WTC11 (cell line): Measurements from ENCODE around the gene CMTM7. TPM values are rescaled to one million over a fixed set of nuclear protein-coding genes. Genes with fewer than 3 reads are reported as not detected.

Experiments
- ATAC-seq: fragments of 200-7000 bp; cut with Tn5 transposase; 2 replicates; pipeline ENCODE4 v1.10.0; 2021; ENCODE audit warnings: mild to moderate bottlenecking, moderate library complexity
- CTCF ChIA-PET: fragments of 300-600 bp; sonication (Branson Sonifier 250); formaldehyde crosslinking; loops from one replicate; lab custom pipeline; 2021; ENCODE audit warnings: antibody characterized with exemption; lab: Charles Lee
- POLR2A ChIA-PET: fragments of 350-600 bp; sonication (Branson Sonifier 250); formaldehyde crosslinking; loops from one replicate; lab custom pipeline; 2021; ENCODE audit warnings: antibody characterized with exemption; lab: Charles Lee
- DNase-seq: peaks from one replicate; pipeline ENCODE4 v3.0.0; 2021; ENCODE audit warnings: low spot score
- H3K27ac Mint-ChIP-seq: 2 replicates; pipeline ENCODE4 v1.8.0; 2021; ENCODE audit warnings: mixed read lengths
- H3K27me3 Mint-ChIP-seq: 2 replicates; pipeline ENCODE4 v1.8.0; 2021; ENCODE audit warnings: low read depth, mild to moderate bottlenecking, moderate library complexity, mixed read lengths
- H3K36me3 Mint-ChIP-seq: 2 replicates; pipeline ENCODE4 v1.8.0; 2021; ENCODE audit warnings: mixed read lengths
- H3K4me1 Mint-ChIP-seq: 2 replicates; pipeline ENCODE4 v1.8.0; 2022; ENCODE audit warnings: mixed read lengths
- H3K4me3 Mint-ChIP-seq: 2 replicates; pipeline ENCODE4 v1.8.0; 2021; ENCODE audit warnings: mild to moderate bottlenecking, moderate library complexity, mixed read lengths
- H3K9me3 Mint-ChIP-seq: 2 replicates; pipeline ENCODE4 v1.8.0; 2021; ENCODE audit warnings: mixed read lengths
- EMX1 ChIP-seq: fragments of 250-450 bp; sonication (Bioruptor Pico); IDR thresholded peaks from 2 replicates; pipeline ENCODE4 v1.8.0; 2021; ENCODE audit warnings: mild to moderate bottlenecking
- FOXJ3 ChIP-seq: sonication (generic); formaldehyde crosslinking; IDR thresholded peaks from 2 replicates; pipeline ENCODE4 v1.9.0; 2021; ENCODE audit warnings: missing genetic modification reagents, mild to moderate bottlenecking, borderline replicate concordance
- FOXP1 ChIP-seq: sonication (generic); formaldehyde crosslinking; IDR thresholded peaks from 2 replicates; pipeline ENCODE4 v1.8.0; 2022; ENCODE audit warnings: missing genetic modification reagents, mild to moderate bottlenecking, moderate library complexity, borderline replicate concordance
- GABPB1 ChIP-seq: sonication (generic); formaldehyde crosslinking; IDR thresholded peaks from 2 replicates; pipeline ENCODE4 v1.8.1; 2023; ENCODE audit warnings: mild to moderate bottlenecking, missing genetic modification reagents
- MYBL2 ChIP-seq: sonication (generic); formaldehyde crosslinking; IDR thresholded peaks from 2 replicates; pipeline ENCODE4 v1.8.1; 2023; ENCODE audit warnings: mild to moderate bottlenecking, moderate library complexity, missing genetic modification reagents
- NFATC4 ChIP-seq: fragments of 250-450 bp; sonication (Bioruptor Pico); IDR thresholded peaks from 2 replicates; pipeline ENCODE4 v1.9.0; 2021; ENCODE audit warnings: mild to moderate bottlenecking
- NR3C1 ChIP-seq: sonication (generic); formaldehyde crosslinking; conservative IDR thresholded peaks from 2 replicates; pipeline ENCODE4 v1.8.1; 2023; ENCODE audit warnings: low read depth, mild to moderate bottlenecking, missing genetic modification reagents
- PRRX2 ChIP-seq: fragments of 250-450 bp; sonication (Bioruptor Pico); IDR thresholded peaks from 2 replicates; pipeline ENCODE4 v1.8.0; 2021; ENCODE audit warnings: mild to moderate bottlenecking
- SMAD4 ChIP-seq: sonication (generic); formaldehyde crosslinking; IDR thresholded peaks from 2 replicates; pipeline ENCODE4 v1.8.0; 2022; ENCODE audit warnings: mild to moderate bottlenecking, missing genetic modification reagents
- SOX15 ChIP-seq: fragments of 250-450 bp; sonication (Bioruptor Pico); IDR thresholded peaks from 2 replicates; pipeline ENCODE4 v1.9.0; 2021; ENCODE audit warnings: mild to moderate bottlenecking
- TCF7 ChIP-seq: sonication (generic); formaldehyde crosslinking; IDR thresholded peaks from 2 replicates; pipeline ENCODE4 v1.8.0; 2022; ENCODE audit warnings: mild to moderate bottlenecking, low read depth, missing genetic modification reagents, moderate library complexity
- total RNA-seq: library from RNA; stranded (reverse); gene quantifications from 3 replicates; pipeline ENCODE4 v1.2.3, GENCODE V29; 2021
- TF ChIP-seq, protein P1 (sequence below): sonication (generic); formaldehyde crosslinking; IDR thresholded peaks from 2 replicates; pipeline ENCODE4 v1.8.0; 2023; ENCODE audit warnings: mild to moderate bottlenecking, missing genetic modification reagents
- TF ChIP-seq, protein P2 (sequence below): fragments of 250-450 bp; sonication (Bioruptor Pico); IDR thresholded peaks from 2 replicates; pipeline ENCODE4 v1.8.0; 2021; ENCODE audit warnings: mild to moderate bottlenecking

Gene CMTM7
- total RNA-seq, 1 experiment from 2014 or later = 23.4 TPM

DNA sequence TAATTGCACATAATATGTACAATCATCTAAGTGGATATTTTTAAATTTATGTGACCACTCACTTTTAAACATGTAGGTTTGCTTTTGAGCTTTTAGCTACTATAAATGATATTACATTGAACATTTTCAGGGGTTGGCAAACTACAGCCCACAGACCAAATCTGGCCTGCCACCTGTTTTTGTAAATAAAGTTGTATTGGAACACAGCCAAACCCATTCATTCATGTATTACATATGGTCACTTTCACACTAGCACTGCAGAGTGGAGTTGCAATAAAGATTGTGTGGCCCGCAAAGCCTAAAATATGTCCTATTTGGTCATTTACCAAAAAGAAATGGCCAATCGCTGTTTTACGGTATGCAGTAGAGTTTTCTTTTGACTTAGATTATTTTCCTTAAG lies 21.2 kb downstream of the CMTM7 start (continued):
- TF ChIP-seq, protein P1, sequence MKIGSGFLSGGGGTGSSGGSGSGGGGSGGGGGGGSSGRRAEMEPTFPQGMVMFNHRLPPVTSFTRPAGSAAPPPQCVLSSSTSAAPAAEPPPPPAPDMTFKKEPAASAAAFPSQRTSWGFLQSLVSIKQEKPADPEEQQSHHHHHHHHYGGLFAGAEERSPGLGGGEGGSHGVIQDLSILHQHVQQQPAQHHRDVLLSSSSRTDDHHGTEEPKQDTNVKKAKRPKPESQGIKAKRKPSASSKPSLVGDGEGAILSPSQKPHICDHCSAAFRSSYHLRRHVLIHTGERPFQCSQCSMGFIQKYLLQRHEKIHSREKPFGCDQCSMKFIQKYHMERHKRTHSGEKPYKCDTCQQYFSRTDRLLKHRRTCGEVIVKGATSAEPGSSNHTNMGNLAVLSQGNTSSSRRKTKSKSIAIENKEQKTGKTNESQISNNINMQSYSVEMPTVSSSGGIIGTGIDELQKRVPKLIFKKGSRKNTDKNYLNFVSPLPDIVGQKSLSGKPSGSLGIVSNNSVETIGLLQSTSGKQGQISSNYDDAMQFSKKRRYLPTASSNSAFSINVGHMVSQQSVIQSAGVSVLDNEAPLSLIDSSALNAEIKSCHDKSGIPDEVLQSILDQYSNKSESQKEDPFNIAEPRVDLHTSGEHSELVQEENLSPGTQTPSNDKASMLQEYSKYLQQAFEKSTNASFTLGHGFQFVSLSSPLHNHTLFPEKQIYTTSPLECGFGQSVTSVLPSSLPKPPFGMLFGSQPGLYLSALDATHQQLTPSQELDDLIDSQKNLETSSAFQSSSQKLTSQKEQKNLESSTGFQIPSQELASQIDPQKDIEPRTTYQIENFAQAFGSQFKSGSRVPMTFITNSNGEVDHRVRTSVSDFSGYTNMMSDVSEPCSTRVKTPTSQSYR (CRISPR knock-in tag) = no peak
- TF ChIP-seq, protein P2, sequence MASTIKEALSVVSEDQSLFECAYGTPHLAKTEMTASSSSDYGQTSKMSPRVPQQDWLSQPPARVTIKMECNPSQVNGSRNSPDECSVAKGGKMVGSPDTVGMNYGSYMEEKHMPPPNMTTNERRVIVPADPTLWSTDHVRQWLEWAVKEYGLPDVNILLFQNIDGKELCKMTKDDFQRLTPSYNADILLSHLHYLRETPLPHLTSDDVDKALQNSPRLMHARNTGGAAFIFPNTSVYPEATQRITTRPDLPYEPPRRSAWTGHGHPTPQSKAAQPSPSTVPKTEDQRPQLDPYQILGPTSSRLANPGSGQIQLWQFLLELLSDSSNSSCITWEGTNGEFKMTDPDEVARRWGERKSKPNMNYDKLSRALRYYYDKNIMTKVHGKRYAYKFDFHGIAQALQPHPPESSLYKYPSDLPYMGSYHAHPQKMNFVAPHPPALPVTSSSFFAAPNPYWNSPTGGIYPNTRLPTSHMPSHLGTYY (CRISPR knock-in tag) = no peak
- TF ChIP-seq GABPB1 (CRISPR knock-in tag) (no peak), NFATC4 (CRISPR knock-in tag) (no peak), FOXP1 (CRISPR knock-in tag) (no peak)

DNA sequence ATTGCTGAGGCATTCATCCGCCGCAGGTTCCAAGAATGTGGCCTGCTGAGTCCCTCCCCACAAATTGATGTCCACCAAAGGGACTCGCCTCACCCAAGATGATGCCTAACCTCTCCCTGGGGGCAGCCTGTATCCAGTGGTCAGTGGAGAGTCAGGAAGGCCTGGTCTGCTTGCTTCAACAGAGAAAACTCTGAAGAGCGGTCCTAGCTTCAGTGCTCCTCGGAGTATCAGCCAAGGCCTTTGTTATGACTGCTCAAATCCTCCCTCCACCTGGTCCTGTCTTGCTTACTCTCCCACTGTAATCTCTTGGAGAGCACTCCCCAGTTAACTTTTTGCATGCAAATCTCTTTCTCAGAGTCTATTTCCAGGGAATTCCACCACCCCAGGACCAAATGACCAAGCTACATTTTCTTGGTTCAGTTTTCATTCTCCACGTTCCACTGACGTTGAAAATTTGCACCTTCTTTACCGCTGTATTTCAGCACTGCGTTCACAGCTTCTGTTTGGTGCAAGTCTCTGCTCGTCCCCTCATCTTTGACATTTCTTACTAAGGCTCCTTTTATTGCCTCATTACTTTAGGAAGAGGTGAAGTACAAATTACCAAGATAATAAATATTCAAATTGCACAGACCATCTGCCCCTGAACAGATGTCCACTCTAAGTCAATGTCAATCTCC lies 22.3 kb downstream of the CMTM7 start:
- H3K27me3 Mint-ChIP-seq = no peaks in the 10 kb centered on the region
- peaks cover 8% of the 10 kb centered on the region for H3K36me3 Mint-ChIP-seq
- no peak overlapping the region for H3K4me3 Mint-ChIP-seq

DNA sequence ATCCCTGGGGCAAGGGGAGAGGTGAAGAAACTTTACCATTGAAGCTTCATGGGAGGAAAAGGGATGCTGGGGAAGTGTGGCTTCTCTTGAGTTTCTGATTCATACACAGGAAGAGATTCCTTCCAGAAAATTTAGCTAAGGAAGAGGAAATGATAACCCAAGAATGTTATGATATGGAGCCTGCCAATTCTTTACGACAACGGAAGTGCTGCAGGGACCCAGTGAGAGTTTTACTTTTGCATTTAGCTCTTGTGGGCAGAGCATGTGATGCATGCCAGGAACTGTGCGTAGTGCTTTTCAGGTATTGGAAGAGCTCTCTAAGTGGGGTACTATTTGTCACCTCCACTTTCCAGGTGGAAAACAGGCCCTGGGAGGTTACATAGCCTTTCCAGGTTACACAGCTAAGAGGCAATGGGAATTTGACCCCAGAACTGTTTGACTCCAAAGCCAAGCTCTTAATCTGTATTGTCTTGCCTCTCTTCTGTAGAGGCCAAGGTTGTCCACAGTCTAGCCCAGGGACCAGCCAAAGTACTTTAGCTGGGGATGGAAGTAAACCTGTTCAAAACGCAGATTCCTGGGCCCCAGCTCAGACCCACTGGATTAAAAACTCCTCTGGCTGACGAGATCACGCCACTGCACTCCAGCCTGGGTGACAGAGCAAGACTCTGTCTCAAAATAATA lies 23.0 kb downstream of the CMTM7 start:
- ChIA-PET CTCF (interaction anchor here (0.8 to 3.3 kb wide), 6 partner anchors 9 to 56 kb away, joined by 3 to 26 read pairs (median 6); no protein-coding TSS in a partner anchor), POLR2A (no interaction called here)
- Mint-ChIP-seq H3K4me3 (no peak overlapping the region), H3K36me3 (peaks cover 15% of the 10 kb centered on the region), H3K27me3 (no peaks in the 10 kb centered on the region), H3K4me1 (peaks cover 38% of the 10 kb centered on the region), H3K27ac (no peak overlapping the region; the same call in 1 of the 2 replicates), H3K9me3 (peaks cover 16% of the 10 kb centered on the region)
- ATAC-seq = no peak
- no peak for TF ChIP-seq FOXJ3 (CRISPR knock-in tag)
- no peak for DNase-seq

More for the DNA sequence above, 22.3 kb downstream of the CMTM7 start:
- Mint-ChIP-seq H3K27ac (peak overlapping the region; percentile 11), H3K9me3 (peaks cover 9% of the 10 kb centered on the region), H3K4me1 (peaks cover 42% of the 10 kb centered on the region)
- CTCF ChIA-PET = interaction anchor here (0.8 to 3.3 kb wide), 7 partner anchors 9 to 174 kb away, joined by 3 to 26 read pairs (median 4); no protein-coding TSS in a partner anchor
- DNase-seq = no peak
- POLR2A ChIA-PET = interaction anchor here (0.6 kb wide), 1 partner anchor 9 kb away, joined by 3 read pairs; no protein-coding TSS in a partner anchor
- peak; percentile 79 for ATAC-seq
- TF ChIP-seq NR3C1 (CRISPR knock-in tag) (no peak), EMX1 (CRISPR knock-in tag) (peak; percentile 80), SMAD4 (CRISPR knock-in tag) (no peak), PRRX2 (CRISPR knock-in tag) (0 out of 2 replicates have a peak, but pooled peaks have one; percentile 61), SOX15 (CRISPR knock-in tag) (no peak)
- TF ChIP-seq, protein P2 (CRISPR knock-in tag) = 0 out of 2 replicates have a peak, but pooled peaks have one; percentile 51

DNA sequence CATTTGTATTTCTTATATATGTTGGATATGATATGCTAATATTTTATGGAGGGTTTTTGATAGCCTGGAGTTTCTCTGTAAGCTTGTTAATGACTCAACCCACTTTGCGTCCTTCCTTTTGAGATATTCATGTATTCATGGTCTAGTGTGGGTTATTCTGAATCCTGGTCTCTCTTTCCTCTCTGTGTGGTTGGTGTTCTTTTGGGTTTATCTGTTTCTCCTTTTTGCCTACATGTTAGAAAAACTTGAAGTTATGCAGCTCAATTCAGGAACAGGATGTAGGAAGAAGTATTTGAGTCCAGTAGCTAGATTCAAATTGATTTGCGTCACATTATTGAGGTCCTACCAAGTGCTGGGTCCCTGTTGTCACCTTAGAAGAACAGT lies 28.1 kb downstream of the CMTM7 start:
- ATAC-seq = no peak
- peaks cover 35% of the 10 kb centered on the region for H3K4me1 Mint-ChIP-seq
- peak overlapping the region; percentile 88 for H3K27ac Mint-ChIP-seq
- ChIA-PET POLR2A (interaction anchor here (1.1 kb wide), 1 partner anchor 13 kb away, joined by 3 read pairs; no protein-coding TSS in a partner anchor), CTCF (interaction anchor here (1.2 to 6.6 kb wide), 2 partner anchors 45 to 48 kb away, joined by 7 to 48 read pairs; no protein-coding TSS in a partner anchor)
- H3K27me3 Mint-ChIP-seq = no peaks in the 10 kb centered on the region
- no peak overlapping the region for H3K4me3 Mint-ChIP-seq
- no peak for DNase-seq
- peaks cover 19% of the 10 kb centered on the region for H3K9me3 Mint-ChIP-seq
- TF ChIP-seq TCF7 (CRISPR knock-in tag) (no peak), MYBL2 (CRISPR knock-in tag) (no peak)
- peaks cover 18% of the 10 kb centered on the region for H3K36me3 Mint-ChIP-seq
